Loucy (cell line): ENCODE results near the gene TRIM67.

ENCODE experiments used
- CTCF ChIP-seq: fragments of 200-600 bp; sonication (generic); conservative IDR thresholded peaks from 2 replicates; pipeline ENCODE4 v1.5.1; 2014; ENCODE audit warnings: mild to moderate bottlenecking, antibody characterized with exemption, low read length
- EZH2phosphoT487 ChIP-seq: fragments of 200-600 bp; IDR thresholded peaks from 2 replicates; pipeline ENCODE4 v1.6.1; 2018; ENCODE audit warnings: antibody characterized with exemption, mild to moderate bottlenecking, moderate library complexity, borderline replicate concordance

GRCh38 chr1:231139125-231139649 lies 22.7 kb upstream of the TRIM67 start:
- no peak for TF ChIP-seq CTCF
- TF ChIP-seq EZH2phosphoT487 = no peak
